Embryonic facial prominence (tissue), 1 donor: ENCODE data around the gene NEK10.
A peak's percentile ranks its signal among the peaks of the same experiment; 100 is the strongest.

ENCODE experiments used
- DNase-seq: peaks from one replicate; pipeline ENCODE4 v3.0.0-alpha.2; 2016; ENCODE audit errors: extremely low spot score

The NEK10 gene

GRCh38 chr3:27176256-27176655, 192.9 kb downstream of the NEK10 start:
- DNase-seq, result no peak

GRCh38 chr3:27174530-27174929, 194.7 kb downstream of the NEK10 start:
- no peak for DNase-seq

- DNase-seq, result no peak
These were observed 198.1 kb downstream of the NEK10 start for GRCh38 chr3:27171113-27171512.

- peak; percentile 64 for DNase-seq
These were observed 202.3 kb downstream of the NEK10 start for GRCh38 chr3:27166888-27167287.

GRCh38 chr3:27165321-27165721, 203.9 kb downstream of the NEK10 start:
- peak; percentile 8 for DNase-seq

DNA sequence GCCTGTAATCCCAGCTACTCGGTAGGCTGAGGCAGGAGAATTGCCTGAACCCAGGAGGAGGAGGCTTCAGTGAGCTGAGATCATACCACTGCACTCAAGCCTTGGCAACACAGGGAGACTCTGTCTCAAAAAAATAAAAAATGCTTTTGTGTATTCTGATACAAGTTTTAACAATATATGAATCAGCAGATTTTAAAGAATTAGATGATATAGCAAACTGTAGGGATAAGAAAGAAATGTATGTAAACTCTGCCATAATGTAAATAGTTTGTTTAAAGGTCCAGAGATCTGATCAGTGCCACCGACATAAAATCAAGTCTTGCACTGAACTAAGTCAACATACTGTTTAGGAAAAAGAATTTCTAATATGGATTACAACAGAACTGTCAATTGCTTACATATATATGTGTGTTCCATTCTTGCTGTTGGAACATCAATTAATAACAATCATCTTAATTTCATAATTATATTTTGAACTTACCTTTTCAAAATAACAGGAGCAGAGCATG, 208.3 kb downstream of the NEK10 start:
- no peak for DNase-seq

DNA sequence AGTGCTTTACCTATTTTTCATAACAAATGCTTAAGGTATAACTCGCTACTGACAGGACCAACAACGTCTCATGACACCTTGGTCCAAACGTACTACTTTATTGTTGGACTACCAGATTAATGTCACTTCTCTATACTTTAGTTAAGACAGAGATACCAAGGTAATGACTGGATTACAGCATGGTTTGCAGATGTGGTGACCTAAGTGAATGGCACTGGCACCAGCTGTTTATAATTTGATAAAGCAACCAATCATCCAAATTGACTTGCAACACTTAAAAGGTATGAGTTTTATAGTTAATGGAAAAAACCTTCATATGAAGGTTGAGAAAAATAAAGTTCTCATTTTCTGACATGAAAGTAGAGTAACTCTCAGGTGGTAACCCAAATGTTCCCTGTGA, 209.0 kb downstream of the NEK10 start:
- no peak for DNase-seq

GRCh38 chr3:27147215-27147614, 222.0 kb downstream of the NEK10 start:
- no peak for DNase-seq

- no peak for DNase-seq
These were observed 222.4 kb downstream of the NEK10 start for GRCh38 chr3:27146786-27147185.

- DNase-seq, result no peak
These were observed 223.5 kb downstream of the NEK10 start for GRCh38 chr3:27145719-27146118.

DNA sequence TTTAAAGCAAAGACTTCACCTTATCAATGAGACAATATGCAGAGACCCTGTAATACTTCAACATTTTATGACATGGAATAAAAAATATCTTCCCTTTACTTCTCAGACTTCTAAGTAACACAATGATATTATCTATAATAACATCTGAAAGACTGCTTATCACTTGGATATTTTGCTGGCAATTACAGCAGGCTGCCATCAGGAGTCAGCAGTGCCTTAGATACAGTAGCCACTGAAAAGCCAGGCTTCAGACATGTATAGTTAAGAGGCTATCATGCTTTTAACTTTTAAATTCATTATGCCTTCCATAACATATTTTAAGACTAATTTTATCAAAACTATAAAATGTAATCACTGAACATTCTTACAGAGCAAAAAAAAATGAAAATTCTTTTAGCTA, 227.5 kb downstream of the NEK10 start:
- no peak for DNase-seq

- DNase-seq, result no peak
These were observed 230.6 kb downstream of the NEK10 start for GRCh38 chr3:27138562-27138961.

- no peak for DNase-seq
These were observed 231.2 kb downstream of the NEK10 start for GRCh38 chr3:27138005-27138404.

GRCh38 chr3:27134171-27134796, 234.9 kb downstream of the NEK10 start:
- peak; percentile 53 for DNase-seq

- no peak for DNase-seq
These were observed 236.1 kb downstream of the NEK10 start for GRCh38 chr3:27133060-27133459.

GRCh38 chr3:27130796-27131195, 238.4 kb downstream of the NEK10 start:
- DNase-seq, result no peak

DNA sequence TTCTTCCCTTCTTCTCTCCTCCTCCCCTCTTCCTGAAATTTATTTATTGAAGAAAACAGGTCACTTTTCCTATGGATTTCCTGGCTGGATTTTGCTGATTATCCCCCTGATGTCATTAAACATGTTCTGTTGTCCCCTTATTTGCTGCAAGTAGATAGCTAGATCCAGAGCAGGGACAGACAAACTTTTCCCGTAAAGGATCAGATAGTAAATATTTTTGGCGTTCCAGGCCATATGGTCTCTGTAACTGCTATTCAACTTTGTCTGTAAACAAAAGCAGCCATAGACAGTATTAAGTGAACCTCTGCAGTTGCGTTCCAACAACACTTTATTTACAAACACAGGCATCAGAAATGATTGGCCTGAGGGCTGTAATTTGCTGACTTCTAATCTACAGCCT, 241.3 kb downstream of the NEK10 start:
- no peak for DNase-seq

GRCh38 chr3:27127195-27127594, 242.0 kb downstream of the NEK10 start:
- no peak for DNase-seq

DNA sequence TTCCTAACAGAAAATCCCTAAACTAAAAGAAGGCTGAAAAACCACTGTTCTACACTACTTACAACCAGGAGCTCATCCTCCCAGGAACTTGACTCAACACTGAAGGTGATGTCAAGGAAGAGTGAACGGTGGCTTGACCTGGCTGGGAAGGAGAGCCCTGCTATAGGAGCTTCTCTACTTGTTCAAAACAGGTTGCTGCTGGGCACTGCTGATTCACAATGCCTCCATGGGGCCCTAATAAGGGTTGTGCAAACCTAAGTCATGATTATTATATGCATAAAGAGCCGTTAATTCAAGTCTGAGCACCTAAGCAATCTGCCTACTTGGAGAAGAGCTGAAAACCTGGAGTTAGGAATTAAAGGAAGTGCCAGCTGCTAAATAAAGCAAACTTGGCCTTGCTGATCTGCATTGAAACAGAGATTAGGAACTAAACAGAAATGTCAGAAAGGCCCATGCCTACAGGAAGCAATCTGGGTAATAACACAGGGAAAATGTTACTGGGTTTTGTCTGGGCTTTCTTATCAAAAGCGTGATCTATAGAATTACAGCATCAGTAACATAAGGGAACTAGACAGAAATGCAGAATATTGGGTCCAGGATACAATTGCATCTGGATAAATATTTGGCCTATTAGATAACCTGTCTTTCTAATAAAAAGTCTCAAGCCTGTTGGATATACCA, 243.2 kb downstream of the NEK10 start:
- no peak for DNase-seq

GRCh38 chr3:27119639-27120038, 249.5 kb downstream of the NEK10 start:
- DNase-seq, result no peak

GRCh38 chr3:27115352-27115751, 253.8 kb downstream of the NEK10 start:
- DNase-seq, result no peak

GRCh38 chr3:27114684-27115083, 254.5 kb downstream of the NEK10 start:
- DNase-seq, result no peak

DNA sequence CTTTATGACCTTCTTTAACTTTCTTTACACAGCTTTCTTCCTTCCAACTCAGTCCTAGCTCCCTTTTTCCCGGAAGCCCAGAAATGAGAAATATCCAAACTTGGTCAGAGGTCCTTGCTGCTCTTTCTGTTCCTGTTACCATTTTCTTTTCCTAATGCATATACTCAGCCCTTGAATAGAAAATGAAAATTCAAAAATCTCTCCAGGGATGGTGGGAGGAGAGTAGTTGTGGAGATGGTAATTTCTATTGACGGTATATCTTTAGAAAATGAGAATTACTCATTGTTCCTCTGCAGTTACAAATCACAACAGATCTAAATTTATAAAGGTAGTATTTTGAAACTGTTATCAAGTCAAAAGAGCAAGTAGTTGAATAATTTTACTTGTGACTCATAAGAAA, 255.1 kb downstream of the NEK10 start:
- no peak for DNase-seq

DNA sequence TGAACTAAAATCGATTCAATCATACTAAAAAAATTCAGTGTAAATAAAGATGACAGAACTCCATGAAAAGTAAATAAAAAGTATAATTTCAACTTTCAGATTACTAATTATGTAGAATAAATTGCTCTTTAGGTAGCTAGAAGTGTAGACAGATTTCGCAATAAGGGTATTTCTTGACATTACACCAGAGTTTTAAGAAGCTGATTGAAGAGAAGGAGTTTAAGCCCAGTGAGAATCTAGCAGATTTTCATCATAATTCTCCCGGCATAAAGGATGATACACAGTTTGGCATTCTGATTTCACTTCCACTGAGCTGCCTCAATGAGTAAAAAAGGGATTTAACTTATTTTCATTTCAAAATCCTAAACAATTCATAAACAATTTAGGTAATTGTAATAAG, 259.2 kb downstream of the NEK10 start:
- no peak for DNase-seq
